SU-DHL-6 (cell line): ENCODE results near the gene DEDD2.

Experiments
- EZH2phosphoT487 ChIP-seq: fragments of 200-600 bp; sonication (generic), shearing (Covaris generic); conservative IDR thresholded peaks from 2 replicates; pipeline ENCODE4 v1.6.1; 2018; ENCODE audit warnings: mild to moderate bottlenecking, antibody characterized with exemption, low read length, moderate library complexity, mixed read lengths
- TF ChIP-seq, protein P1 (sequence below): fragments of 200-600 bp; sonication (generic); IDR thresholded peaks from one replicate; pipeline ENCODE4 v1.5.1; 2017; ENCODE audit warnings: antibody characterized with exemption, mild to moderate bottlenecking, low read length, moderate library complexity; ENCODE audit not compliant: insufficient read depth, poor library complexity, severe bottlenecking

DNA sequence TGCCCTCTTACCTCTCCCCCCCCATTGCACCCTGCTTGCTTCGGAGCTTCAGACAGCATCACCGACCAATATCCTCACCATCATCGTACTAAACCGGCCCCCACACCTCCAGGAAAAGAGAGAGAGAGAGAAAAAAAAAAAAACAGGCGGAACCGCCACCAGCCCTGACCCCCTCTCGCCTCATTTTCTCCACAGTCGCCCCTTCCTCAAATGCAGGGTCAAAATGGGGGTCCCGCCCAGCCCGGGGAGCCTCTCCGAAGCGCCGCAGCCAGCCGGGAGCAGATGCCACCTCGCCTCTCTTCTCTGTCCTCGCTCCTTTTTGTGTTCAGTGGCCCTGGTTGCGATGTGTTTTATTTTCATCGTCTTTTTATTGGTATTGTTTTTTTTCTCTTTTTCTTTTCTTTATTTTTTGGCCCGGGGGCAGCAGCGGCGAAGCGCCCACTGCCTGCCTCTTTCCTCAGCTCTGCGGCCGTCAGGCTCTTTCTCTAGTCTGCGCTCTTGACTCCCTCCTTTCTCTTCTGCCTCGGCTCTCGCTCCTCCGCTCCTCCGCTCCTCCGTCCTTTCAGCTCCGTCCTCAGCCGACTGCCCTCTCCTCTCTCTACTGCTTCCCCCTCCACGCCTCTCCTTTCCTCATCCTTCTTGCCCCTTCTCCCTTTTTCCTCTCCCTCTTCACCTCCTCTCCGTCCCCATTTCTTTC lies 41.4 kb downstream of the DEDD2 start:
- TF ChIP-seq, protein P1, sequence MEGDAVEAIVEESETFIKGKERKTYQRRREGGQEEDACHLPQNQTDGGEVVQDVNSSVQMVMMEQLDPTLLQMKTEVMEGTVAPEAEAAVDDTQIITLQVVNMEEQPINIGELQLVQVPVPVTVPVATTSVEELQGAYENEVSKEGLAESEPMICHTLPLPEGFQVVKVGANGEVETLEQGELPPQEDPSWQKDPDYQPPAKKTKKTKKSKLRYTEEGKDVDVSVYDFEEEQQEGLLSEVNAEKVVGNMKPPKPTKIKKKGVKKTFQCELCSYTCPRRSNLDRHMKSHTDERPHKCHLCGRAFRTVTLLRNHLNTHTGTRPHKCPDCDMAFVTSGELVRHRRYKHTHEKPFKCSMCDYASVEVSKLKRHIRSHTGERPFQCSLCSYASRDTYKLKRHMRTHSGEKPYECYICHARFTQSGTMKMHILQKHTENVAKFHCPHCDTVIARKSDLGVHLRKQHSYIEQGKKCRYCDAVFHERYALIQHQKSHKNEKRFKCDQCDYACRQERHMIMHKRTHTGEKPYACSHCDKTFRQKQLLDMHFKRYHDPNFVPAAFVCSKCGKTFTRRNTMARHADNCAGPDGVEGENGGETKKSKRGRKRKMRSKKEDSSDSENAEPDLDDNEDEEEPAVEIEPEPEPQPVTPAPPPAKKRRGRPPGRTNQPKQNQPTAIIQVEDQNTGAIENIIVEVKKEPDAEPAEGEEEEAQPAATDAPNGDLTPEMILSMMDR, result no peak
- no peak for TF ChIP-seq EZH2phosphoT487
